K562 (cell line): Measurements from ENCODE around the gene PPRC1.

Experiments
- POLR3A ChIP-seq: IDR thresholded peaks from 2 replicates; pipeline ENCODE4 v1.6.1; 2011; ENCODE audit warnings: borderline replicate concordance, mild to moderate bottlenecking, moderate library complexity; ENCODE audit not compliant: insufficient read length, insufficient read depth; ENCODE audit errors: extremely low read depth
- ZBTB8A ChIP-seq: fragments of 450-650 bp; IDR thresholded peaks from 2 replicates; pipeline ENCODE4 v1.6.1; 2018; ENCODE audit warnings: mild to moderate bottlenecking, moderate library complexity; ENCODE audit not compliant: partially characterized antibody
- ZNF253 ChIP-seq: fragments of 250-450 bp; sonication (Bioruptor Pico); conservative IDR thresholded peaks from 2 replicates; pipeline ENCODE4 v1.6.1; 2021; ENCODE audit warnings: mild to moderate bottlenecking
- TF ChIP-seq, protein P1 (sequence below), 3 experiments: IDR thresholded peaks in 2 of 3; conservative IDR thresholded peaks in 1 of 3; 2 replicates each; pipeline ENCODE4 v1.5.1; 2011 to 2012; ENCODE audit warnings: low read length in 3 of 3, mild to moderate bottlenecking in 3 of 3, control low read depth in 2 of 3, improper control_type of control experiment in 1 of 3, inconsistent platforms in 1 of 3, low read depth in 1 of 3, mixed read lengths in 1 of 3, moderate library complexity in 1 of 3; ENCODE audit not compliant: insufficient read depth in 2 of 3

DNA sequence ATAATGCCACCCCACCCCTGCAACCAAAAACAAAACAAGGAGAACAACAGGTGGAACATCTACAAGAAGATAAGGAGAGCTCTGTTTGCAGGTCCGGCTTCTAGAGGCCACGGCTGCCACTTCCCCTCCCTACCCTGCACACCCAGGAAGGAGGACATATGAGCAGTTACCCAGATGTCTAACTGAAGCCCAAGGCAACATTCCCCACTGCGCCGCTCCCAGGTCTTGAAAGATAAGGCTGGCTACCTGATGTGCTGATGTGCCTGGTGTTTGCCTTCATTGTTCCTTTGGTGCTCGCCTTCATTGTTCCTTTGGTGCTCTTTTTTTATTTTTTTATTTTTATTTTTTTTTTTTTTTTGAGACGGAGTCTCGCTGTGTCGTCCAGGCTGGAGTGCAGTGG is 46.6 kb upstream of the PPRC1 start:
- TF ChIP-seq ZNF253 (no peak), ZBTB8A (no peak), POLR3A (no peak)
- TF ChIP-seq, protein P1, sequence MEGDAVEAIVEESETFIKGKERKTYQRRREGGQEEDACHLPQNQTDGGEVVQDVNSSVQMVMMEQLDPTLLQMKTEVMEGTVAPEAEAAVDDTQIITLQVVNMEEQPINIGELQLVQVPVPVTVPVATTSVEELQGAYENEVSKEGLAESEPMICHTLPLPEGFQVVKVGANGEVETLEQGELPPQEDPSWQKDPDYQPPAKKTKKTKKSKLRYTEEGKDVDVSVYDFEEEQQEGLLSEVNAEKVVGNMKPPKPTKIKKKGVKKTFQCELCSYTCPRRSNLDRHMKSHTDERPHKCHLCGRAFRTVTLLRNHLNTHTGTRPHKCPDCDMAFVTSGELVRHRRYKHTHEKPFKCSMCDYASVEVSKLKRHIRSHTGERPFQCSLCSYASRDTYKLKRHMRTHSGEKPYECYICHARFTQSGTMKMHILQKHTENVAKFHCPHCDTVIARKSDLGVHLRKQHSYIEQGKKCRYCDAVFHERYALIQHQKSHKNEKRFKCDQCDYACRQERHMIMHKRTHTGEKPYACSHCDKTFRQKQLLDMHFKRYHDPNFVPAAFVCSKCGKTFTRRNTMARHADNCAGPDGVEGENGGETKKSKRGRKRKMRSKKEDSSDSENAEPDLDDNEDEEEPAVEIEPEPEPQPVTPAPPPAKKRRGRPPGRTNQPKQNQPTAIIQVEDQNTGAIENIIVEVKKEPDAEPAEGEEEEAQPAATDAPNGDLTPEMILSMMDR (IDR thresholded peaks at IDR 0.05 in 2 of 3, conservative IDR thresholded peaks at IDR 0.05 in 1 of 3; ENCODE audit: insufficient read depth in 2 of 3, low read depth in 1 of 3, low read length in 3 of 3): no peak
